ENCODE results near the gene IMMP2L.

IMMP2L gene

DNA sequence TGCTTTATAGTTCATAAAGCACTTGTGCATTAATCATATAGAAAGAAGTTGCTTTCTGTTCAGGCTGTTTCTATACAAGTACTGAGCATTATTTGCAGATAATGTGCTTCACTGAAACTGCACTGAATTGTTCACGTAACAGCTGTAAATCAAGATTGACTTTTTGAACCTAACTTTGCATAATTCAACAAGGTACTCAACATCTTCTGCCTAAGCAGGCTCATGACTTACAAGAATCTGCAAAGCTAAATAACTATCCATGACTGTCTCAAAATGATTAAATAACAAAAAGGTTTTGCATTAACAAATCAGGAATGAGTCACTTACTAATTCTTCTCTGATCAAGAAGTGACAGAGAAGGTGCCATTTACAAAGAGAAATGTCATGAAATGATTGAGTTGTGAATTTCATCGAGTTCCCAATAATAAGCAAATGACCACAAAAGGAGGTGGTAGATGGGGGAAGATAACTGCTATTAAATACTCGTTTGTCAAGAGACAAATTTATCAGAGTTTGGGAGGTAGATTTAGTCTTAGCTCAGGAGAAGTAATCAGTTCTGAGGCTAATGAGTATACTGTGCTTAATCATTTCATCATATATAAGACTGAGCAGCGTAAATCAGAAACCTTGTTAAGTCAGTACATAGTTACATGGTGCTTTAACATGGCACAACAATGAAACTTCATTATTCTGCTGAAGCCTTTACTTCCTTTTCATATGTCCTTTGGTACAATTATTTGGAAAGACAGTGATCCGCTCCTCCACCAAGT, 632.6 kb downstream of the IMMP2L start:
- H3K4me1 ChIP-seq (ENCODE audit: insufficient read depth, poor library complexity, severe bottlenecking): no peaks in the 10 kb centered on the region
- DNase-seq (ENCODE audit: low spot score): no peak

DNA sequence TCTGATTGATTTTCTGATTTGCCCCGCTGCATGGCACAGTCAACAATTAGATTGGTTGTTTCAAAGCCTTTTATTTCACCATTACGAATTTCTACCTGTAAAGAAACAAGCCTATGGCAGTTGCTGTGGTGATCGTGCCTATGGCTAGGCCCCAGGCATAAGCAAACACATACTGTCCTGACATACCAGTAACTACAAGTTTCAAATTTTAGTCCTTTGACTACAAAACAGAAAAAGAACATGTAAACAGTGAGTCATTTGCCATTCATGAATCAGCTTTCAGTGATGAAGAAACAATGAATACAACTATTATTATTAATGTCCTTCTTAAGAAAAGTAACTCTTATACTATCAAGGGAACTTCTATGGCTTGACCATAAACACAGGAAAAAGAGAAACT, 639.4 kb downstream of the IMMP2L start:
- ATAC-seq (ENCODE audit: low read depth) (peak; percentile 97), DNase-seq (ENCODE audit: low spot score) (peak; percentile 82)
- TF ChIP-seq, protein P1, sequence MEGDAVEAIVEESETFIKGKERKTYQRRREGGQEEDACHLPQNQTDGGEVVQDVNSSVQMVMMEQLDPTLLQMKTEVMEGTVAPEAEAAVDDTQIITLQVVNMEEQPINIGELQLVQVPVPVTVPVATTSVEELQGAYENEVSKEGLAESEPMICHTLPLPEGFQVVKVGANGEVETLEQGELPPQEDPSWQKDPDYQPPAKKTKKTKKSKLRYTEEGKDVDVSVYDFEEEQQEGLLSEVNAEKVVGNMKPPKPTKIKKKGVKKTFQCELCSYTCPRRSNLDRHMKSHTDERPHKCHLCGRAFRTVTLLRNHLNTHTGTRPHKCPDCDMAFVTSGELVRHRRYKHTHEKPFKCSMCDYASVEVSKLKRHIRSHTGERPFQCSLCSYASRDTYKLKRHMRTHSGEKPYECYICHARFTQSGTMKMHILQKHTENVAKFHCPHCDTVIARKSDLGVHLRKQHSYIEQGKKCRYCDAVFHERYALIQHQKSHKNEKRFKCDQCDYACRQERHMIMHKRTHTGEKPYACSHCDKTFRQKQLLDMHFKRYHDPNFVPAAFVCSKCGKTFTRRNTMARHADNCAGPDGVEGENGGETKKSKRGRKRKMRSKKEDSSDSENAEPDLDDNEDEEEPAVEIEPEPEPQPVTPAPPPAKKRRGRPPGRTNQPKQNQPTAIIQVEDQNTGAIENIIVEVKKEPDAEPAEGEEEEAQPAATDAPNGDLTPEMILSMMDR (IDR thresholded peaks at IDR 0.05; ENCODE audit: poor library complexity, severe bottlenecking): no peak

More for the DNA sequence above, 632.6 kb downstream of the IMMP2L start:
- H3K36me3 ChIP-seq (ENCODE audit: low read depth): no peaks in the 10 kb centered on the region
- TF ChIP-seq, protein P1 (IDR thresholded peaks at IDR 0.05; ENCODE audit: poor library complexity, severe bottlenecking): no peak
- no peaks in the 10 kb centered on the region for H3K27me3 ChIP-seq (ENCODE audit: insufficient read depth, poor library complexity, severe bottlenecking)
- no peak overlapping the region for H3K27ac ChIP-seq (ENCODE audit: poor library complexity, severe bottlenecking)
- H3K9me3 ChIP-seq (ENCODE audit: severe bottlenecking): no peaks in the 10 kb centered on the region
- no peak overlapping the region for H3K4me3 ChIP-seq (ENCODE audit: severe bottlenecking)
- no peak for ATAC-seq (ENCODE audit: low read depth)

DNA sequence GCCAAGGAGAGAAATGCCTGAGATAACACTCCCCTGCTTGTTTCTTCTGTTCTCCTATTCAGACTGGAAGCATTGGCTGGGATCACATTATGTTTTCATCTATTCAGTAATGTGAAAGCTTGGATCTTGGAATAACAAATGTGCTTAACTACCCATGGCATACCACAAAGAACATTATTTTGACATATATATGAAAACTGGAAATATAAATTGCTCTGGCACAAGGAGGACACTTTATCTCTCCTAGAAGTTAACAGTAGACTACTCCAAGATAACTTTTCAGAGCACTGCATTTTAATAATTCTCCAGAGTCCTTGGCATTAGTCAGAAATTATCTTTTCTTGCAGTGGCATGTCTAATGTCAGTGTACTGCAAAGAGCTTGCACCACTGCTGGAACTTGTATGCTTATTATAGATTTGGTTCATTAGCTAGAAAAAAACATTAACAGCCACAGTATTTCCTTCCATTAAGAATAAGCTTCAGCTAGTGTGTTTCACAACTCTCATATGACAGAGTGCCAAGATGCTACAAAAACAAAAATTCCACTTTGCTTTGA, 640.6 kb downstream of the IMMP2L start:
- H3K36me3 ChIP-seq (ENCODE audit: low read depth): no peaks in the 10 kb centered on the region
- DNase-seq (ENCODE audit: low spot score) (no peak), ATAC-seq (ENCODE audit: low read depth) (0 out of 3 replicates have a peak, but pooled peaks have one; percentile 32)
- TF ChIP-seq, protein P1 (IDR thresholded peaks at IDR 0.05; ENCODE audit: poor library complexity, severe bottlenecking): no peak
- H3K27ac ChIP-seq (ENCODE audit: poor library complexity, severe bottlenecking): peak overlapping the region; percentile 55
- no peak overlapping the region for H3K4me3 ChIP-seq (ENCODE audit: severe bottlenecking)
- no peaks in the 10 kb centered on the region for H3K27me3 ChIP-seq (ENCODE audit: insufficient read depth, poor library complexity, severe bottlenecking)
- peaks cover 27% of the 10 kb centered on the region for H3K4me1 ChIP-seq (ENCODE audit: insufficient read depth, poor library complexity, severe bottlenecking)
- H3K9me3 ChIP-seq (ENCODE audit: severe bottlenecking): no peaks in the 10 kb centered on the region

More for the DNA sequence above, 639.4 kb downstream of the IMMP2L start:
- Histone ChIP-seq H3K9me3 (ENCODE audit: severe bottlenecking) (no peaks in the 10 kb centered on the region), H3K4me1 (ENCODE audit: insufficient read depth, poor library complexity, severe bottlenecking) (peaks cover 27% of the 10 kb centered on the region), H3K4me3 (ENCODE audit: severe bottlenecking) (no peak overlapping the region), H3K27ac (ENCODE audit: poor library complexity, severe bottlenecking) (peak overlapping the region; percentile 55), H3K36me3 (ENCODE audit: low read depth) (no peaks in the 10 kb centered on the region), H3K27me3 (ENCODE audit: insufficient read depth, poor library complexity, severe bottlenecking) (no peaks in the 10 kb centered on the region)

DNA sequence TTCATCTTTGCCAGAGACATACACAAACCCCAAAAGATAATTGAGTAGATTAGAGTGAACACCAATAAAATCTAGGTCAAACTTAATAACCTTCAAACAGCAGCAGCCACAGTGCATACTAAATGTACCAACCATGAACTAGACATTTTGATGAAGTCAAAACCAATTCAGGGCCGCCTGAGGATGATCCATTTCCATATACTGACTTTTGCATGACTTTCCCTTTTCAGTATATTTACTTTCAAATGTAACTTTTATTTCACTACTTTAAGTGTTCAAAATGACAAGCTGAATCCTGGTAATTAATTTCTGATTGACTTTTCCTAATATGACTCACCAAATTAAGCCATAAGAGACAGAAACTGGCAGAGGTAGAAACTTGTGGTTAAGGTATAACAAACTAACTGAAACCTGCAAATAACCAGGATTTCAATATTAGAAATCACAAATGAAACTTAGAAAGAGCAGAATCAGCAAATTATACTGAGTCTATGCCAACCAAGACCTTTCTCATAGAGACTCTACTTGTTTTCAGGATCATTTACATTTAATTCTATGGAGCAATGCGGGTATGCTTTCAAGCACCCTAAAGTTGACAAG, 643.2 kb downstream of the IMMP2L start:
- no peak overlapping the region for H3K27ac ChIP-seq (ENCODE audit: poor library complexity, severe bottlenecking)
- H3K27me3 ChIP-seq (ENCODE audit: insufficient read depth, poor library complexity, severe bottlenecking): no peaks in the 10 kb centered on the region
- TF ChIP-seq, protein P1 (IDR thresholded peaks at IDR 0.05; ENCODE audit: poor library complexity, severe bottlenecking): no peak
- H3K4me1 ChIP-seq (ENCODE audit: insufficient read depth, poor library complexity, severe bottlenecking): peaks cover 27% of the 10 kb centered on the region
- no peak overlapping the region for H3K4me3 ChIP-seq (ENCODE audit: severe bottlenecking)
- ATAC-seq (ENCODE audit: low read depth): no peak
- DNase-seq (ENCODE audit: low spot score): no peak
- no peaks in the 10 kb centered on the region for H3K9me3 ChIP-seq (ENCODE audit: severe bottlenecking)
- H3K36me3 ChIP-seq (ENCODE audit: low read depth): no peaks in the 10 kb centered on the region

All from RWPE2 (cell line).